MM.1S (cell line): ENCODE results near the gene CHD6.

Experiments
- CTCF ChIP-seq: fragments of 300-600 bp; sonication (generic); IDR thresholded peaks from 2 replicates; pipeline ENCODE4 v1.5.1; 2016; ENCODE audit warnings: antibody characterized with exemption, low read length, mixed read lengths
- EZH2 ChIP-seq: fragments of 300-600 bp; sonication (generic); optimal IDR thresholded peaks from 2 replicates; pipeline ENCODE3; 2017; ENCODE audit warnings: low read depth, mild to moderate bottlenecking, antibody characterized with exemption, low read length, mixed read lengths

GRCh38 chr20:41393705-41394066 lies 224.5 kb downstream of the CHD6 start:
- TF ChIP-seq CTCF (no peak), EZH2 (no peak)
